Stimulated activated naive CD4-positive, alpha-beta T cell (primary cell): ENCODE measurements around the gene SP1.

ENCODE experiments used
- DNase-seq, 6 experiments: peaks; one replicate each; lab custom pipeline; 2025; lab: John Stamatoyannopoulos, UW

SP1 gene

DNA sequence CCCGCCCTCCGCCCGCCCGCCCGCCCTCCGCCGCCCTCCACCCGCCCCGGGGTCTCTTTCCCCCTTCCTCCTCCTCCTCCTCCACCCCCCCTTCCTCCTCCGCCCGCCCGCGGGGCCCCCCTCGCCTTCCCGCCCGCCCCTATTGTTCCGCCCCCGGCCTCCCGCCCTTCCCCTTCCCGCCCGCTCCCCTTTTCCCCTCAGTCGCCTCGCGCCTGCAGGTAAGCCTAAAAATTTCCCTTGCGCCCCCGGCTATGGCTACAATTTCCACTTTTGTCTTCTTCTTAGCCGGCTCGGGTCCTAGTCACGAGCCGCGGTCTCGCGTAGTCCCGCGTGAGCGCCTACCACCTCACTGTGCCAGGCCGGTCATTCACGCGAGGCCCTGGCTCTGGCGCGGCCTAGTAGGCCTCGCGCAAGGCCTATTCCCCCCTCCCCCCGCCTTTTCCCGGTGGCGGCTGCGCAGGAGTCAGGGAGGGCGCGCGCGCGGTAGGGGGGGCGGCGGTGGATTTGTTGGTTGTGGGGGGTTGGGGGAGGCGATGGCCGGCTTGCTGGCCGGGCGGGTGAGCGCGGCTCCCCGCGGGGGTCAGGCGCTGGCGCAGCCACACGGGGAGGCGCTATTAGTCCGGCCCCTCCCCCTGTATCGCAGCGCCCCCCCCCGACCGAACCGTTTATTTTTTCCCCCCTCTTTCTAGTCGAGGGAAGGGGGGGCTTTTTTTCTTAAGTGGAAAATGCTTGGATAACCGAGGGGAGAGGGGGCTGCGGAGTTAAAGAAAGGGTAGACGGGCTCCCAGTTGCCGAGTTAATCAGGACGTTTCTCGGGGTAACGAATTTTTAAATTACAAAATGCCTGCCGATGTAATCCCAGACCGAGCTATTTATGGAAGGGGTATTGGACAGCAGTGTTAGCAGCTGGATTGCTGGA lies 72.4 kb downstream of the SP1 start:
- DNase-seq, result peak; percentile 70 to 93 (median 83)

DNA sequence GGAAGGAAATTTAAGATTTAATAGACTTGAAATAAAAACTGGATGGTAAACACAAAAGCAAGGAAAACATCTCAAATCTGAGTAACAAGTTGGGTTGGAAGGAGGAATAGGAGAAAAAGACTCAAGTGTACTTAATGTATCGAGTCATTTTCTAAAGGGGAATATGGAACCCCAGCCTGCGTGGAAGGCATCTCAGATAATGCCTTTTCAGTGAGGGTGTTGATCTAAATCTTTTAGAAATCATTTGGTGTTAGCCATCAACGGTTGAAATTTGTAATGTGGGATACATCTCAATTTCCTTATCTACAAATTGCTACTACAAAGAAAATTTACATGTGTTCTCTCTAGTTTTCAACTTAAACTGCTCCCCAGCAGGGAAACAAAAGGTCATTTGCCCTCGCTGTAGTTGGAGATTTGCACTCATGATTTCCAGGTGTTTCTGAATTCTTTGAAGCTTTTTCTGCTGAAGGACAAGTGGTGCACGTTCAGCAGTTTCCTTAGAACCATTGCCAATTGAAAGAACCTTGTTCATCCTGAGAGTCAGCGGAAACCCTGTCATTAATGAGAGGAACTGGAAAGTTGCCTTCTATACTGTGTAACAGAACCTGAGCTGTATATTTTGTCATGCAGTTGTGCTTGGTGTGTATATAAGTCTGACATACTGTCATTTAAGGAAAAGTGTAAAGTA lies 74.1 kb downstream of the SP1 start:
- DNase-seq, result no peak

DNA sequence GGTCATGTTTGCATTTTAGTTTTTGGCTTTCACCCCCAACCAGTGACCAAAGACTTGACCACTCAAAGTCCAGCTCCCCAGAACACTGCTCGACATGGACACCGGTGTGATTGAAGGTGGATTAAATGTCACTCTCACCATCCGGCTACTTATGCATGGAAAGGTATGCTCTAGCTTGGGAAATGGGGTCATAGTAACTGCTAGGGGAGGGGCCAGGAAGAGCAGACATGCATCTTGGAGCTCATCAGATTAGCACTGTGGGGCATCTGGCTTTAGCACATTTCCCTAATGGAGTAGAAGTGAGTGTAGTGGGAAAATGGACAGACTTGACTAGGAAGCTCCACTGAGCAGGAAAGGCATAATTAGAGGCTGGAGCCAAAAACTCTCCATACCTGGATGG lies 74.7 kb downstream of the SP1 start:
- DNase-seq, result no peak

DNA sequence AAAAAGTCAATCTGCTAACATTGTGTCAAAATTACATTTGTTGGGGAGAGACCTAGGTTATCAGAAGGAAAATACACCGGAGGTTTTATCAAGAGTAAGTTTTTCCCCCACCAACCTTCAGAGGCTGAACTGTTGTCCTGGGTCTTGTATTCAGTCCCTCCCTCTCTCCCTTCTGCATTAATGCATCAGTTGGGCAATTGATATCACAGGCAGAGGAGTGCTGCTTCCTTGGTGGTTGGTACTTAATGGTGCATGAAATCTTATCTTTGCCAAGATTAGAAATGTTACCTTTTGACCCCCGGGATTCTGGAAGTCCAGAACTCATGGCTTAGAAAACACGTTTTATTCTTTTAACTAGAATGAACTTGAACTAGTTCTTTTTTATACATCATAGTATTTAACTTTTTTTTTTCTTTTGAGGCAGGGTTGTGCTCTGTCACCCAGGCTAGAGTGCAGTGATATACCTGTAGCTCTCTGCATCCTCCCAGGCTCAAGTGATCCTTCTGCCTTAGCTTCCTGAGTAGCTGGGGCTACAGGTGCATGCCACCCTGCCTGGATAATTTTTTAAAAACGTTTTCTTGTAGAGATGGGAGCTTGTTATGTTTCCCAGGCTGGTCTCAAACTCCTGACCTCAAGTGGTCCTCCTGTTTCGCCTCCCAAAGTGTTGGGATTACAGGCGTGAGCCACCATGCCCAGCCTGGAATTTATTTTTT lies 76.8 kb downstream of the SP1 start:
- no peak for DNase-seq

DNA sequence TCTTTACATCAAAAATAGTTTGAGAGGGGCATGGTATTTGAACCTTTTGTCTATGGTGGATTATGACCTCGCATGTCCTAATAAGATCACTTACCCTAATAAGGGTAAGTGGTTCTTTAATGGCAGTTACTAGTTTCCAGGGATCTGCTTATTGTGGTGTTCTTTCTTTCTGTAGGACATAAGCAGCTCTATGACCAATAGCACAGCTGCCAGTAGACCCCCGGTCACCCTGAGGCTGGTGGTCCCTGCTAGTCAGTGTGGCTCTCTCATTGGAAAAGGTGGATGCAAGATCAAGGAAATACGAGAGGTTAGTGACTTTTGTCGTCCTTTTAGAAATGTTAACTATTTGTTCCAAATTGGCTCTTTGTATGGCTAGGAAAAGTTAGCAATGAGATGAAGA lies 79.1 kb downstream of the SP1 start:
- DNase-seq, result no peak

DNA sequence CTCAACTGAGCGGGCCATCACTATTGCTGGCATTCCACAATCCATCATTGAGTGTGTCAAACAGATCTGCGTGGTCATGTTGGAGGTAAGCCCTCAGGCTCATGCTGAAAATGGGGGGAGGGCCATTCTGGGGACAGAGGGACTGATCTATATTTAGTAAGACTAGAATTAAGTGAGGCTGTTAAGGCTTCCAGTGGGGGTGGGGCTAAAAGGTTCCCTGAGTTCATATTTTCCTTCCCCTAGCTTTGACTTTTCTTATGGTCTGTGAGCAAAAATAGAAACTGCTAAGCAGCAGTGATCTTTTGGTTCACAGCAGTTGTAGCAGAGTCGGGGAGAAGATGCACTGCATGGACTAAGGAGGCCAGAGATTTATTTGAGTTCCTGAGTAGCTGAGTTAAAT lies 81.1 kb downstream of the SP1 start:
- no peak for DNase-seq

DNA sequence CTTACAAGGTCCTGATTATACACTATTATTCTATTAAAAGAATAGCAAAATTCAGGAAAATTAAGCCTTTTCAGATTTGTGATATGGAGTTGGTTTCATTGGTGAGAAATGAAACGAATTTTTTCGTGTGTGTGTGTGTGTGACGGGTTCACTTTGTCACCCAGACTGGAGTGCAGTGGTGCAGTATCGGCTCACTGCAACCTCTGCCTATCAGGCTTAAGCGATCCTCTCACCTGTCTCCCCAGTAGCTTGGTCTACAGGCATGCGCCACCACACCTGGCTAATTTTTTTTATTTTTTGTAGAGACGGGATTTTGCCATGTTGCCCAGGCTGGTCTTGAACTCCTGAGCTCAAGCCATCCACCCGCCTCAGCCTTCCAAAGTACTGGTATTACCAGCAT lies 81.6 kb downstream of the SP1 start:
- DNase-seq, result no peak

DNA sequence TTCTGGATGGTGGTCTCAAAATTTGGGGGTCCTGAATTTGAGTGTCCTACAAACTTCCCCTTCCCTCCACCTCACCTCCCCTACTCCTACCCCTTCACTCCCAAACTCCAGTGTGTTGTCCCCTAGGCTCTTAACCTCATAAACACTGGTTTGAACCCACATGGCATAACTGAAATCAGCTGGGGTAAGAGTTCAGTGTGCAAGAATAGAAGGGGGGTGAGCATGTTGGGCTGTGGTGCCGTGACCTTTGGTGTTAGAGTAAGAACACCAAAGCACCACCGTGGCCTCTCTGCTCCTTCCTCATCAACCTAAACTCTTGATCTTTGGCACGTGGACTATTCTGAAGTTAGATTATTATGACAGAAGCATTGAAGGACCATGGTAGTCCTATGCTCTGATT lies 83.0 kb downstream of the SP1 start:
- no peak for DNase-seq

DNA sequence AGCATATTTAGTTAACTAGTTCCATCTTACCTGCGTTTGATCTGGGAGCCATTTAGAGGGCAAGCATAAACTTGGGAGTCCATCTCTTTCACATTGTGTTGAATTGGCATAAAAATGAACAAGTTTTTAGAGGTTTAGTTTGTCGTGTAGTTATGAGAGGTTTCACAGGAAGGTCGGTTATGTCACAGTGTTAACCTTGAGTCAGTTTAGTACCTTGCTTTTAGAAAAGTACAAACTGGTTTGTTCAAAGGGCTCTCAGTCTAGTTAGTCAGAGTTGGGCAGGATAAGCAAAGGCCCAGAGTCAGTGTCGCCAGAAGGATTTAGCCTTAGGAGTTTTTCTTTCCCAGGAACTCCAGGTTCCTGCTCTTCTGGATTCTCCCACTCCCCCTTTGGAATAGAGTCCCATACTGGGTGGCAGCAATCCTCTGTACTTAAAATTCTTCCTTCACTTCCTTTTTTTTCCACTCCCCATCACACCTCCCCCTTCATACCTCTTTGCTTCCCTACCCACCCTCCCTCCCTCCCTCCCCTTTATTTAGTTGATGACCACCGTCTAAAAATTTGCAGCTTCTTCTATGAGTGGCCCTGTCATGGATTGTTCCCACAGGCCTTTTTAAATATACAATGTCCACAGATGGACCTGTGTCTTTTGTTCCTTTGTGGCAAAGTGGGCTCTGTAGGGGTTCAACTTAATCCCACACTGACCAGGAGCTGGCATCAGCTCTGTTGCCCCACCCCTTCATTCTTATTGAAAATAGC lies 84.0 kb downstream of the SP1 start:
- no peak for DNase-seq

DNA sequence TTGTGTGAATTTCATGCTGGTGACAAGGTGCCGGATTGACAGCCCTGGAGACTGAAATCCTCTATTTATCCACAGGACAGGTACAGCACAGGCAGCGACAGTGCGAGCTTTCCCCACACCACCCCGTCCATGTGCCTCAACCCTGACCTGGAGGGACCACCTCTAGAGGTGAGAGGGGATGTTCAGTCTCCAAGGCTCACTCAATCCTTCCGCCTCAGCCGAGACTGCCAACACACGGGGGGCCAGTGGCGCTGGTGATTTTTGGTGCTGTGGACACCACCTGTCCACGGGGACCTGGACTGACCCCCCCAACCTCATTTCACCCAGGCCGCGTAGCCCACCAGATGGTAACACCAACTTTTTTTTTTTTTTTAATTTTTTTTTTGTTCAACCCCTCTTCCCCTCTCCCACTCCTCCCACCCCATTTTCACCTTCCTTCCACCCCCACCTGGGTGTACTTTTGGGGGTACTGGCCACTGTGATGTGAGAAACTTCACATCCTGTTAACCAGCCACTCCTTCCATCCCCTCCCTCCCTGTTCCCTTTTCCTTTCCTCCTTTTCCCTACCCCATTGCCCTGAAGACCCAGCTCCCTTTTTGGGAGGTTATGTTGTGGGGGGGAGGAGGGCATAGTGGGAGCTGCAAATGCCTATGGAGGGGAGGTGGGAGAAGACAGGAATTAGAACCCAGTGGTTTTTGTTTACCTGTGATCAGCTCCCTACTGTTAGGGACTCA lies 84.9 kb downstream of the SP1 start:
- no peak for DNase-seq

DNA sequence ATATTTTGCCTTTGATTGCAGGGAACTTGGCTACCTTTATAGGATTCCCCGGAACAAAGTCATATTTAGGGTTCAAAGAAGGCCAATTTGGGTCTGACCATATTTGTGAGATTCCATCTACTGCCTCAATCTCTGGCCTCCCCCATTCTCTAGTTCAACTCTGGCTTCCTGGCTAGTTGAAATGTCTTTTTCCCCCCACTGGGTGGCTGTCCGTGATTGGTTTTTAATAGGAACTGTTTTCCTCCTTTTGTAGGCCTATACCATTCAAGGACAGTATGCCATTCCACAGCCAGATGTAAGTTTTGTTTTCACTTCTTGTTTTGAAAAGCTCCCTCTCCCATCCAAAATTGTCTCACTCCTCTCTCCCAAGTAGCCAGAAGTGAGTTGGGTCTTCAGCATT lies 85.7 kb downstream of the SP1 start:
- no peak for DNase-seq
